ENCODE results near the gene LHPP. TPM values are rescaled to one million over a fixed set of nuclear protein-coding genes. Genes with fewer than 3 reads are reported as not detected.

Gene LHPP
- total and polyA plus RNA-seq, 2 experiments from 2014 or later: 19.0 to 22.9 TPM

DNA sequence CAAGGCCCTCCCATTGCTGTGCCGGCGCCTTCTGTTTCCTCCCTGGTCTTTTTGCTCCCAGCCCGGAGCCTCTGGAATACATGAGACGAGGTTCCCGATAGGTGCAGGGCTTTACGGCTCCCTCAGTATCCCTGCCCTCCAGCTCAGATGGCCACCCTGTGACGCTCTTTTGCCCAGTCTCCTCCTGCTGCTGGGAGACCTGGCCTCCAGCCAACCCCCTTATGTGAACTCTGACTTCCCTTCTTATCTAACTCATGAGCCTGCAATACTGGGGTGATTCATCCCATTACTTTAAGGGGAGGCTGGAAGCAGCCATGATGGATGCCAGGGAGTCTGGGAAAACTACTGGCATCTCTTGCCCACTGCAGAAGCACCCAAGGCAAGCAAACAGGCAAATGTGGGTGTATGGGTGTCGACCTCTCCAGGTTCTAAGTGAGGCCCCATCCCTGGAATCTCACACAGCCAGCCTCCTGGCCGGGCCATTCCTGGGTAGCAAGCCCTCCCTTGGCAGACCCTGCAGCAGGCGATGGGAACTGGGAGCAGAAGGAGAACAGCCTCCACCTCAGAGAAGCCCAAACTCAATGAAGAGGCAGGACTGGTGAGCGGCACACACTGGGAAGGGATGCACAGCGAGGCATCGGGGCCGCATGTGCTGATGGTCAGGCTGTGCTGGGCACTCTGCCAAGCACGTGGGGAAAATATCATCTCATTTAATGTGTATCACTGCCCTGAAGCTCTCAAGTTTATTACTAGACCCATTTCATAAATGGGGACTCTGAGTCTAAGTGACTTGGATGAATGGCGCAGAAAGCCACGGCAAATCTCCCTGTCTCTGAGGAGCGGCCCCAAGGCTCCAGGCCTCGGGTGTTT lies 185.1 kb downstream of the LHPP start:
- WGBS, 2 experiments (ENCODE audit: low coverage in 1 of 2, low lambda C conversion rate in 2 of 2, missing lambda C conversion rate in 2 of 2): 62 to 63% methylated on average over 19 of the region's 19 CpGs
- no peaks in the 10 kb centered on the region for H3K27me3 ChIP-seq (replicated peaks; ENCODE audit: insufficient read depth)
- H3K4me3 ChIP-seq: no peak overlapping the region
- peak overlapping the region; percentile 45 for H2AFZ ChIP-seq
- peak; percentile 81 for DNase-seq
- no peak for TF ChIP-seq EZH2phosphoT487 (IDR thresholded peaks at IDR 0.05; ENCODE audit: insufficient read depth, low read depth)
- TF ChIP-seq EZH2 (IDR thresholded peaks at IDR 0.05; ENCODE audit: insufficient read depth, poor library complexity, severe bottlenecking): no peak
- H4K20me1 ChIP-seq (ENCODE audit: insufficient read depth): no peaks in the 10 kb centered on the region
- no peaks in the 10 kb centered on the region for H3F3A ChIP-seq (ENCODE audit: insufficient read depth)
- peaks cover 18% of the 10 kb centered on the region for H3K4me1 ChIP-seq (ENCODE audit: insufficient read depth)
- peak overlapping the region; percentile 10; the same call in 1 of the 2 replicates for H3K27ac ChIP-seq
- peak overlapping the region; percentile 16; the same call in 1 of the 2 replicates for H3K9ac ChIP-seq
- in situ Hi-C loops (cut with MboI): no loop called here
- H3K4me2 ChIP-seq (ENCODE audit: unreplicated experiment): no peak overlapping the region
- no peaks in the 10 kb centered on the region for H3K36me3 ChIP-seq (ENCODE audit: low read depth)
- peaks cover 5% of the 10 kb centered on the region; the same call in 1 of the 2 replicates for H3K79me2 ChIP-seq (ENCODE audit: insufficient read depth)
- no peaks in the 10 kb centered on the region for H3K9me2 ChIP-seq (ENCODE audit: insufficient read depth)
- no peaks in the 10 kb centered on the region for H3K9me3 ChIP-seq (ENCODE audit: low read depth)

DNA sequence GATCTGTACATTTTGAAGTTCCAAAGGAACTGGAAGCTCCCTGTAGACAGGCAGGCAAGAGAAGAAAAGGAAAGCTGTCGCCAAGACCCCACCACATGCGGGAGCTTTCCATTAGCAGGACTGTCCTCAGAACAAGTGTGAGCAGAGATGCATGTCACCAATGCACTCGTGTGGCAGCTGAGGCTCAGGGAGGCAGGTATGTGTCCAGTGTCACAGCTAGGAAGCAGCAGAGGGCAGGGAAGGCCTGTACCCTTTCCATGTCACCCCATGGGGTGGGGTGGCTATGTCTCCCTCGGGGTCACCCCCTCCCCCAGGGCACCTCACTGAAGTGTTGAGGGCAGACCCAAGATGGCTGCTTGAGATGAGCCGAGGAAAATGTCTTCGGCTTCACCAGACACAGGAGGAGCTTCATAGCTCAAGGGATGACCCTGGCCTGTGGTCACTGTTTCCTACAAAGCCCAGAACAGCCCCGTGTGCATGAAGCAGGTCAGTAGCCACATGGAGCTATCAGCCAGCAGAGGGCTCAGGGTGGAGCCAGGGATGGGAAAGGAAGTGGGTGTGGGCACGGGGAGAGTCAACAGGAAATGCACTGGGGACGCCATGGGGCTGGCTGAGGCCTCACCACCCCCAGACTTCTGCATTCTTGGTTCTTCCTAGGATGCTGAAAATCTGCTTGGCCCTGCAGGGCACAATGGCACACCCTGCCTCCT lies 186.0 kb downstream of the LHPP start:
- no peak overlapping the region for H3K4me3 ChIP-seq
- no peaks in the 10 kb centered on the region for H3K36me3 ChIP-seq (ENCODE audit: low read depth)
- no peaks in the 10 kb centered on the region for H4K20me1 ChIP-seq (ENCODE audit: insufficient read depth)
- TF ChIP-seq EZH2 (IDR thresholded peaks at IDR 0.05; ENCODE audit: insufficient read depth, poor library complexity, severe bottlenecking) (no peak), EZH2phosphoT487 (IDR thresholded peaks at IDR 0.05; ENCODE audit: insufficient read depth, low read depth) (no peak)
- H3K9ac ChIP-seq: 0 out of 2 replicates have a peak overlapping the region, but pooled peaks have one; percentile 38
- peaks cover 5% of the 10 kb centered on the region; the same call in 1 of the 2 replicates for H3K79me2 ChIP-seq (ENCODE audit: insufficient read depth)
- 70 to 75% methylated on average over 9 of the region's 9 CpGs for WGBS, 2 experiments (ENCODE audit: low coverage in 1 of 2, low lambda C conversion rate in 2 of 2, missing lambda C conversion rate in 2 of 2)
- no peak overlapping the region for H3K4me2 ChIP-seq (ENCODE audit: unreplicated experiment)
- peak overlapping the region; percentile 28; the same call in 1 of the 2 replicates for H3K27ac ChIP-seq
- H3K9me3 ChIP-seq (ENCODE audit: low read depth): no peaks in the 10 kb centered on the region
- H3K4me1 ChIP-seq (ENCODE audit: insufficient read depth): peaks cover 17% of the 10 kb centered on the region
- in situ Hi-C loops (cut with MboI): no loop called here
- no peaks in the 10 kb centered on the region for H3F3A ChIP-seq (ENCODE audit: insufficient read depth)
- no peaks in the 10 kb centered on the region for H3K27me3 ChIP-seq (replicated peaks; ENCODE audit: insufficient read depth)
- H2AFZ ChIP-seq: peak overlapping the region; percentile 86
- peak; percentile 74 for DNase-seq
- H3K9me2 ChIP-seq (ENCODE audit: insufficient read depth): no peaks in the 10 kb centered on the region

DNA sequence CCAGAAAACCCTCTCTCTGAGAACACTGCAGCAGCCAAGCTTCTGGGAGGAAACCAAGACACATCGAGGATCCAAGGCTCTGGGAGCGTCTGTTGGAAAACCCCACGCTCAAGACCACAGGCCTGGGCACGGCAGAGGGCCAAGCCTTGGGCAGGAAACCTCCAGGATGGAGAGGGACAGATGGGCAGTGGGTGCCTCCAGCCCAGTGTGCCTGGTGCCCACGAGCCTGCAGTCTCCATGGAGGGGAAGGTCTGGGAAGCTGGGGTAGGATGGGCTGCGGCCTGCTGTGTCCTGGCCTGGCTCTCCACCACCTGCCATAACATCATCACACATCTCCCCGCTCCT lies 186.5 kb downstream of the LHPP start:
- Histone ChIP-seq H3K4me2 (ENCODE audit: unreplicated experiment) (no peak overlapping the region), H3K27me3 (replicated peaks; ENCODE audit: insufficient read depth) (no peaks in the 10 kb centered on the region), H2AFZ (peak overlapping the region; percentile 86), H3K9ac (0 out of 2 replicates have a peak overlapping the region, but pooled peaks have one; percentile 38), H3K4me1 (ENCODE audit: insufficient read depth) (peaks cover 17% of the 10 kb centered on the region), H3K4me3 (no peak overlapping the region), H4K20me1 (ENCODE audit: insufficient read depth) (no peaks in the 10 kb centered on the region), H3K36me3 (ENCODE audit: low read depth) (no peaks in the 10 kb centered on the region), H3K9me2 (ENCODE audit: insufficient read depth) (no peaks in the 10 kb centered on the region), H3K79me2 (ENCODE audit: insufficient read depth) (peaks cover 5% of the 10 kb centered on the region; the same call in 1 of the 2 replicates), H3K9me3 (ENCODE audit: low read depth) (no peaks in the 10 kb centered on the region), H3F3A (ENCODE audit: insufficient read depth) (no peaks in the 10 kb centered on the region), H3K27ac (peak overlapping the region; percentile 28; the same call in 1 of the 2 replicates)
- in situ Hi-C loops (cut with MboI): no loop called here
- DNase-seq: no peak
- WGBS, 2 experiments (ENCODE audit: low coverage in 1 of 2, low lambda C conversion rate in 2 of 2, missing lambda C conversion rate in 2 of 2): 13 to 35% methylated on average over 5 to 6 of the region's 7 CpGs
- no peak for TF ChIP-seq EZH2phosphoT487 (IDR thresholded peaks at IDR 0.05; ENCODE audit: insufficient read depth, low read depth)

DNA sequence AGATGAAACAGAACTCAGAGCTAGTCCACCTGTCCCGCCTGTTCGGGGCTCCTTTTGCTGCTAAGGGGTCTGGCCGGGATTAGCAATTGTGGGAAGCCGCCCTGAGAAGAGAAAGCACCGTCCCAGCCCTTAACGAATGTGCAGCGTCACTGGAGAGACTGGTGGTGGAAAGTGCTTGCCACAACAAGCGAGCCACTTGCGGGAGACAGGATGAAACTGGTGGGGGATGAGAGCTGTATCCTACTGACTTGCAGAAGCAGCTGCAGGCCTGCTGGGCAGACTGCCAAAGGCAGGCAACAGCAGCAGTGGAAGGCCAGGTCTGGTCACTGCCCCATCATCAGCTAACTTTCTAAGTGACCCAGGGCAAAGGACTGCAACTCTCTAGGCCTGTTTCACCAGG lies 187.1 kb downstream of the LHPP start:
- Histone ChIP-seq H3K4me3 (no peak overlapping the region), H3K27ac (no peak overlapping the region)

More for the DNA sequence above, 187.1 kb downstream of the LHPP start:
- Histone ChIP-seq H3K27me3 (replicated peaks; ENCODE audit: insufficient read depth) (no peaks in the 10 kb centered on the region), H3K79me2 (ENCODE audit: insufficient read depth) (peaks cover 5% of the 10 kb centered on the region; the same call in 1 of the 2 replicates), H3K4me2 (ENCODE audit: unreplicated experiment) (no peak overlapping the region), H3K36me3 (ENCODE audit: low read depth) (no peaks in the 10 kb centered on the region), H3K9me2 (ENCODE audit: insufficient read depth) (no peaks in the 10 kb centered on the region), H3K9ac (no peak overlapping the region), H3K4me1 (ENCODE audit: insufficient read depth) (peaks cover 17% of the 10 kb centered on the region), H2AFZ (no peak overlapping the region), H3F3A (ENCODE audit: insufficient read depth) (no peaks in the 10 kb centered on the region), H4K20me1 (ENCODE audit: insufficient read depth) (no peaks in the 10 kb centered on the region), H3K9me3 (ENCODE audit: low read depth) (no peaks in the 10 kb centered on the region)
- WGBS, 2 experiments (ENCODE audit: low coverage in 1 of 2, low lambda C conversion rate in 2 of 2, missing lambda C conversion rate in 2 of 2): 91% methylated on average over 9 of the region's 9 CpGs
- DNase-seq: peak; percentile 42
- no peak for TF ChIP-seq EZH2phosphoT487 (IDR thresholded peaks at IDR 0.05; ENCODE audit: insufficient read depth, low read depth)
- TF ChIP-seq EZH2 (IDR thresholded peaks at IDR 0.05; ENCODE audit: insufficient read depth, poor library complexity, severe bottlenecking): no peak
- in situ Hi-C loops (cut with MboI): no loop called here

Measured in GM23248 (cell line).